K562 (cell line): ENCODE measurements around the gene XRCC3. TPM values are rescaled to one million over a fixed set of nuclear protein-coding genes. Genes with fewer than 3 reads are reported as not detected.

Experiments used
- CBX1 ChIP-seq: sonication (generic); IDR thresholded peaks from 2 replicates; pipeline ENCODE4 v1.6.1; 2016; ENCODE audit warnings: antibody characterized with exemption, low read depth, mild to moderate bottlenecking
- CXXC5 ChIP-seq: fragments of 250-450 bp; sonication (Bioruptor Pico); IDR thresholded peaks from 2 replicates; pipeline ENCODE4 v1.8.0; 2022; ENCODE audit warnings: inconsistent platforms, mild to moderate bottlenecking, moderate library complexity
- HDAC2 ChIP-seq: fragments of 450-650 bp; IDR thresholded peaks from 2 replicates; pipeline ENCODE4 v1.6.1; 2016; ENCODE audit warnings: mild to moderate bottlenecking
- HNRNPLL ChIP-seq: fragments of 200-400 bp; formaldehyde crosslinking; IDR thresholded peaks from 2 replicates; pipeline ENCODE4 v1.6.1; 2017; ENCODE audit warnings: low read length, low read depth, mild to moderate bottlenecking; ENCODE audit not compliant: poor library complexity, severe bottlenecking
- LEF1 ChIP-seq: fragments of 450-650 bp; IDR thresholded peaks from 2 replicates; pipeline ENCODE4 v1.6.1; 2016; ENCODE audit warnings: mild to moderate bottlenecking
- MXI1 ChIP-seq: IDR thresholded peaks from 2 replicates; pipeline ENCODE4 v1.6.1; 2011; ENCODE audit warnings: low read depth, mild to moderate bottlenecking, improper control_type of control experiment, low read length
- NR2F6 ChIP-seq: fragments of 450-650 bp; formaldehyde crosslinking; IDR thresholded peaks from 2 replicates; pipeline ENCODE4 v1.4.0; 2020; ENCODE audit warnings: mild to moderate bottlenecking
- PPARD ChIP-seq: fragments of 250-450 bp; sonication (Bioruptor Pico); IDR thresholded peaks from 2 replicates; pipeline ENCODE4 v1.8.0; 2022; ENCODE audit warnings: inconsistent platforms, mild to moderate bottlenecking, moderate library complexity
- STAT5A ChIP-seq: IDR thresholded peaks from 2 replicates; pipeline ENCODE4 v1.6.1; 2012; ENCODE audit warnings: low read length, inconsistent platforms, borderline replicate concordance
- TRIM24 ChIP-seq, 2 experiments: fragments of 450-650 bp; IDR thresholded peaks; 2 replicates each; pipeline ENCODE4 v1.6.1; 2016
- U2AF1 ChIP-seq: fragments of 200-400 bp; formaldehyde crosslinking; optimal IDR thresholded peaks from 2 replicates; pipeline ENCODE3; 2017; ENCODE audit warnings: mild to moderate bottlenecking, low read depth, low read length, moderate library complexity
- U2AF2 ChIP-seq: fragments of 200-400 bp; formaldehyde crosslinking; optimal IDR thresholded peaks from 2 replicates; pipeline ENCODE3; 2017; ENCODE audit warnings: low read depth, mild to moderate bottlenecking, low read length
- XRCC5 ChIP-seq: fragments of 200-400 bp; formaldehyde crosslinking; IDR thresholded peaks from 2 replicates; pipeline ENCODE4 v1.6.1; 2017; ENCODE audit warnings: low read depth, mild to moderate bottlenecking, low read length
- ZNF318 ChIP-seq, 2 experiments: fragments of 450-650 bp; IDR thresholded peaks; 2 replicates each; pipeline ENCODE4 v1.6.1; 2016; ENCODE audit warnings: mild to moderate bottlenecking in 2 of 2, borderline replicate concordance in 1 of 2, low read depth in 1 of 2, moderate library complexity in 1 of 2
- ZNF551 ChIP-seq: fragments of 250-450 bp; sonication (Bioruptor Pico); IDR thresholded peaks from 2 replicates; pipeline ENCODE4 v1.5.0; 2021; ENCODE audit warnings: mild to moderate bottlenecking, moderate library complexity
- ZNF764 ChIP-seq: fragments of 250-450 bp; sonication (Bioruptor Pico); IDR thresholded peaks from 2 replicates; pipeline ENCODE4 v1.4.0; 2020; ENCODE audit warnings: low read depth, mild to moderate bottlenecking, moderate library complexity
- ZSCAN29 ChIP-seq: fragments of 450-650 bp; IDR thresholded peaks from 2 replicates; pipeline ENCODE4 v1.6.1; 2017
- ZSCAN32 ChIP-seq: fragments of 450-650 bp; formaldehyde crosslinking; IDR thresholded peaks from 2 replicates; pipeline ENCODE4 v1.4.0; 2020; ENCODE audit warnings: mild to moderate bottlenecking, moderate library complexity
- polyA plus RNA-seq, 8 experiments: library from polyadenylated mRNA; depleted of rRNA in 4 of 8; stranded (reverse) in 5 of 8; unstranded in 3 of 8; fragments of >200 nt; fragmentation: Nextera tagmentation in 2 of 8; fragmentation: Illumina TruSeq in 1 of 8; extraction: Ambion mirVana in 2 of 8; extraction: Trizol in 1 of 8; gene quantifications; 2 replicates each; pipeline versions ENCODE4 v1.2.1 to v1.2.3, GENCODE V29; 2011 to 2014; ENCODE audit warnings: inconsistent platforms in 1 of 8, missing spikeins in 1 of 8
- total RNA-seq, 7 experiments: library from RNA; depleted of rRNA in 6 of 7; stranded (reverse); fragments of >200 nt in 6 of 7; fragmentation: Illumina TruSeq in 2 of 7; extraction: Trizol in 2 of 7; gene quantifications; 2 replicates each; pipeline versions ENCODE4 v1.2.1 to v1.2.3, GENCODE V29; 2011 to 2021; ENCODE audit warnings: low replicate concordance in 1 of 7
- TF ChIP-seq, protein P1 (sequence below): fragments of 250-450 bp; sonication (Bioruptor Pico); IDR thresholded peaks from 2 replicates; pipeline ENCODE4 v1.5.0; 2021; ENCODE audit warnings: mild to moderate bottlenecking, moderate library complexity

XRCC3 gene
- total and polyA plus RNA-seq, 9 of the 15 experiments (the other 6 are each of a cell fraction or from before 2014, with no cell fraction given): 0.34 to 59.3 (median 30.3) TPM

DNA sequence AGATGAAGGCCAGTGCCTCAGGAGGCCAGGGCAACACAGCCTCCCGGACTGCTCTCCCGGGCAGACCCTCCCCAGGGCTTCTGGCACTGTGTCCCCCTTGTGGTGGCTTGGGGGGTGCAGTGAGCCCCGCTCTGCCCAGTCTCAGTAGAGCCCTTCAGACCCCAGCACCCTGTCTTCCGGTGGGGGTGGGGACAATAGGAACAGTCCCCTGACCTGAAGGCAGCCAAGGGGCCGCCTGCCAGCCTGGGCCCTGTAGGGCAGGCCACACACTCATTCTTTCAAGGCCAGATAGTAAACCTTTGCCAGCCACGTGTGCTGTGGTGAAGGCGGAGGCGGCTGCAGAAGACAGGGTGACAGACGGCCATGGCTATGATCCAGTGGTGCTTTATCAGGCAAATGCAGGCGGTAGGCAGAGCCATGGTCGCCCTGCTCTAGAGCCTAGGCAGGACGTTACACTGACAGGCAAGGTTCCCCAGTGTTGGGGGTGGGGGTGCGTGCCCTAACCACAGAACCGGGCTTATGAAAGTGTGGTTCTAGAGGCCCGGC, 15.3 kb upstream of the XRCC3 start (continued):
- TF ChIP-seq ZNF318 (IDR thresholded peaks at IDR 0.05; ENCODE audit: borderline replicate concordance in 1 of 2, low read depth in 1 of 2): no peak
- 0 out of 2 replicates have a peak, but pooled peaks have one; percentile 16 for TF ChIP-seq CXXC5 (CRISPR knock-in tag)
- no peak for TF ChIP-seq U2AF2
- TF ChIP-seq STAT5A: 0 out of 2 replicates have a peak, but pooled peaks have one; percentile 28
- peak; percentile 71 for TF ChIP-seq MXI1
- peak; percentile 31; a peak in 2 of 4 replicates for TF ChIP-seq TRIM24 (IDR thresholded peaks at IDR 0.05)
- TF ChIP-seq, protein P1, sequence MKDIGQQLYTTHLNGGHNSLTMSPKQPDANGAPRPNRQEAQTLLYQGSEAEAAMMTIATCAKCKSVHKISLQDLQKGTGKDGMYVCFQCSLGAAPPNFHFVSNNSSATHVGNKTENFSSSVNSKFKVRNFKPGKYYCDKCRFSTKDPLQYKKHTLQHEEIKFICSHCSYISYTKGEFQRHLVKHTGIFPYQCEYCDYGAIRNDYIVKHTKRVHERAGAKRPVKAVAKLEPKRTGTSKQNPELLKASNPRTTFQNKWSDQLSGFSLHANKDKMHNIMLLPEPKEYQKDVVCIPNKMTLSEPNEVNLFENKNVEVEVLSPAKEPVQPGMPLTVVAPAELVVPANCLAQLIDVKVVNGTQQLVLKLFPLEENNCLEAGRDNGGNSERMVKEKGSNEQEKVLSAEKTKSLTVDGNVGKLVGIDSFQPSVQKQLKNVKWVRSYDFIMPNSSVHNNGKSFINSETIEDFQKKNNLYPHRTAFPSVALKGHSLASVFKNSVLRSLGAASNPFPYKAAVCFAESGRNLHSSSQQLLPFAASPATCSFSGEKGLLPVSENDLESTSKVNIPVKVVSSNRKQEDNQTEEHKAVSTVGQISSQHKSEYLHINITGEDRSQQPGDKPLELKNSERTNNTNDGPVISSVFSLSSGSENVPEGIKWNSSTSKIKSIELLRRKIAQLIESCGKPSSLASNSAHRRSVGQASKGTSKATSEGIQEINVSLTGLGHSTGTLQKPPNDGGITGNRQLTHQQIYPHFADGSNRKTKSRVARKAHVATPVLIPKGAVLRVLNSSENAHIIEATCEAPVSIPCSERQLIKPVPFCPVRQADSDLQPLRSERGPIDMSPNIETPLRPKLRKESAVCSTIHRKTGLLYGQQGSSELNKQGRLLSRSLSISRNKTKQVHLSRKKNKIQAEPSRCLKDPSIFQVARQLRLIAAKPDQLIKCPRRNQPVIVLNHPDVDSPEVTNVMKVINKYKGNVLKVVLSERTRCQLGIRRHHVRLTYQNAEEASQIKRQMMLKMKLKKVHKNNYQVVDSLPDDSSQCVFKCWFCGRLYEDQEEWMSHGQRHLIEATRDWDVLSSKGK (CRISPR knock-in tag): no peak
- TF ChIP-seq LEF1: no peak
- TF ChIP-seq XRCC5: no peak
- TF ChIP-seq HNRNPLL: no peak
- TF ChIP-seq ZSCAN32 (CRISPR knock-in tag): no peak
- TF ChIP-seq ZSCAN29: no peak
- TF ChIP-seq U2AF1: no peak
- TF ChIP-seq CBX1: no peak
- no peak for TF ChIP-seq HDAC2
- TF ChIP-seq PPARD (CRISPR knock-in tag): no peak
- no peak for TF ChIP-seq ZNF551 (CRISPR knock-in tag)
- no peak for TF ChIP-seq ZNF764 (CRISPR knock-in tag)
- no peak for TF ChIP-seq NR2F6
